Tibial nerve (tissue), 4 donors: ENCODE results near the gene SMTNL2. TPM values are rescaled to one million over a fixed set of nuclear protein-coding genes. Genes with fewer than 3 reads are reported as not detected.
"Not testable (repeated sequence)": the region's sequence is repeated elsewhere in the genome, so short reads cannot be mapped to it uniquely, and the experiment has no call there.

Experiments
- DNase-seq, 2 donors: peaks; one replicate each; pipeline ENCODE4 v3.0.0-alpha.2; 2019; ENCODE audit warnings: low spot score in 2 of 2
- H3K27ac ChIP-seq, 4 donors: fragments of 200-600 bp; sonication (generic) in 3 of 4; one replicate each; pipeline ENCODE4 v1.5.1; 2017 to 2019; ENCODE audit warnings: mild to moderate bottlenecking in 1 of 4
- H3K27me3 ChIP-seq, 2 donors: fragments of 200-600 bp; sonication (generic) in 1 of 2; one replicate each; pipeline versions ENCODE4 v1.5.1 to v1.6.0; 2017 to 2019
- H3K36me3 ChIP-seq, 3 donors: fragments of 200-600 bp; sonication (generic); one replicate each; pipeline ENCODE4 v1.5.1; 2018 to 2019
- H3K4me1 ChIP-seq, 4 donors: fragments of 200-600 bp; sonication (generic) in 3 of 4; one replicate each; pipeline ENCODE4 v1.5.1; 2017 to 2019
- H3K4me3 ChIP-seq, 4 donors: fragments of 200-600 bp; sonication (generic) in 3 of 4; one replicate each; pipeline ENCODE4 v1.5.1; 2017 to 2019; ENCODE audit warnings: mild to moderate bottlenecking in 1 of 4, moderate library complexity in 1 of 4
- H3K9me3 ChIP-seq, 4 donors: fragments of 200-600 bp; sonication (generic) in 3 of 4; one replicate each; pipeline ENCODE4 v1.5.1; 2017 to 2019
- EP300 ChIP-seq, 2 donors: sonication (generic); formaldehyde crosslinking; IDR thresholded peaks; one replicate each; pipeline ENCODE4 v1.6.1; 2017; ENCODE audit warnings: antibody characterized with exemption in 2 of 2, mild to moderate bottlenecking in 1 of 2
- POLR2A ChIP-seq, 2 donors: fragments of 450-650 bp; IDR thresholded peaks; one replicate each; pipeline ENCODE4 v1.6.1; 2017; ENCODE audit warnings: antibody characterized with exemption in 2 of 2, mild to moderate bottlenecking in 2 of 2, moderate library complexity in 2 of 2
- WGBS, 2 donors: methylation state at CpG; one replicate each; pipeline ENCODE4 v1.1.5; 2018; 5-methylcytosine and 5-hydroxymethylcytosine counted together
- total RNA-seq, 4 donors: library from RNA; depleted of rRNA; stranded (reverse); fragments of >200 nt; gene quantifications; one replicate each; pipeline ENCODE4 v1.1.0, GENCODE V29; 2016
- TF ChIP-seq, protein P1 (sequence below), 5 experiments: fragments of 200-600 bp in 3 of 5; fragments of 450-650 bp in 2 of 5; sonication (generic) in 3 of 5; IDR thresholded peaks; one replicate each; pipeline ENCODE4 v1.5.1; 2016 to 2019; ENCODE audit warnings: antibody characterized with exemption in 5 of 5, mild to moderate bottlenecking in 3 of 5, moderate library complexity in 2 of 5

Gene SMTNL2
- total RNA-seq, 4 donors from 2014 or later, result 1.5 to 8.2 (median 4.4) TPM

DNA sequence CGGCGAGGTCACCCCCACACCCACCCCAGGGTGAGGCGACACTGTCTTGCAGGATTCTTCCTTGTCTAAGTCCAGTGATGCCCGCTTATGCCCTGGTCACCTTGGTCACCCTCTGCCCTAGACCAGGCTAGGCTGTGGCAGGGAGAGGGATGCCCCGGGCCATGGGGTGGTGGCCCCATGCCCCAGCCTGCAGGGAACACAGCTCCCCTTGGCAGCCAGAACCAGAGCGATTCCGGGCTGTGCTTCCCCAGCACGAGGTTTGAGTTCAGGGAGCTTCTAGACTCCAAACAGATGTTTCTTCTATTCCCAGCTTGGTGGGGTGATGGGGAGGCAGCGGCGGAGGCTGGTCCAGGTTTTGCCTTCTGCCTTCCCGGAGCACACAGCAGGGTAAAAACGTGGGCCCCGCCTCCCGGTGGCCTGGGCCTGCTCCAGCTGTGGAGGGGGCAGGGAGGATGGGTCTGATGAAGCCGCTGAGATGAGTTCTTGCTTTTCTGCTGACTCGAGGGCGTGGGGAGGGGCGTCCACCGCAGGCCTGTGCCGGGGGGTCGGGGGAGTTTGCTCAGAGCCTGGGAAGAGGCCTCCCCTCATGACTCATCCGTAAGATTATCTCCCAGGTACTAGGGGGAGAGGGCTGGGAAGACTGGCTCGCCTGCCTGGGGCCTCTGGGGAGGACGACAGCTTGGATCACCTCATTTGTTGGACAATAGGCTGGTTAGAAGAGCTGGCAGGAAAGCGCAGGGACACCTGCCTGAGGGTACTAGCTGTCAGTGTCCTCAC is 15.4 kb downstream of the SMTNL2 start:
- no peak for TF ChIP-seq POLR2A (IDR thresholded peaks at IDR 0.05)
- no peak for TF ChIP-seq EP300 (IDR thresholded peaks at IDR 0.05)
- TF ChIP-seq, protein P1, sequence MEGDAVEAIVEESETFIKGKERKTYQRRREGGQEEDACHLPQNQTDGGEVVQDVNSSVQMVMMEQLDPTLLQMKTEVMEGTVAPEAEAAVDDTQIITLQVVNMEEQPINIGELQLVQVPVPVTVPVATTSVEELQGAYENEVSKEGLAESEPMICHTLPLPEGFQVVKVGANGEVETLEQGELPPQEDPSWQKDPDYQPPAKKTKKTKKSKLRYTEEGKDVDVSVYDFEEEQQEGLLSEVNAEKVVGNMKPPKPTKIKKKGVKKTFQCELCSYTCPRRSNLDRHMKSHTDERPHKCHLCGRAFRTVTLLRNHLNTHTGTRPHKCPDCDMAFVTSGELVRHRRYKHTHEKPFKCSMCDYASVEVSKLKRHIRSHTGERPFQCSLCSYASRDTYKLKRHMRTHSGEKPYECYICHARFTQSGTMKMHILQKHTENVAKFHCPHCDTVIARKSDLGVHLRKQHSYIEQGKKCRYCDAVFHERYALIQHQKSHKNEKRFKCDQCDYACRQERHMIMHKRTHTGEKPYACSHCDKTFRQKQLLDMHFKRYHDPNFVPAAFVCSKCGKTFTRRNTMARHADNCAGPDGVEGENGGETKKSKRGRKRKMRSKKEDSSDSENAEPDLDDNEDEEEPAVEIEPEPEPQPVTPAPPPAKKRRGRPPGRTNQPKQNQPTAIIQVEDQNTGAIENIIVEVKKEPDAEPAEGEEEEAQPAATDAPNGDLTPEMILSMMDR (IDR thresholded peaks at IDR 0.05), result no peak
- Histone ChIP-seq H3K27ac (peak overlapping the region in 2 of 4 donors; percentile 19 to 31), H3K4me1 (peaks cover 0 to 25% (median 3%) of the 10 kb centered on the region in 4 donors), H3K36me3 (no peaks in the 10 kb centered on the region), H3K4me3 (no peak overlapping the region), H3K9me3 (no peaks in the 10 kb centered on the region), H3K27me3 (peaks cover 0 to 24% of the 10 kb centered on the region in 2 donors)
- 27 to 52% methylated on average over 18 of the region's 25 CpGs for WGBS, 2 donors
- no peak for DNase-seq

GRCh38 chr17:4600563-4600962 is 16.2 kb downstream of the SMTNL2 start:
- WGBS, 2 donors, result 72 to 76% methylated on average over 13 of the region's 13 CpGs
- Histone ChIP-seq H3K27ac (no peak overlapping the region), H3K9me3 (no peaks in the 10 kb centered on the region), H3K4me3 (no peak overlapping the region), H3K4me1 (peaks cover 0 to 23% (median 2%) of the 10 kb centered on the region in 4 donors), H3K27me3 (peaks cover 0 to 24% of the 10 kb centered on the region in 2 donors), H3K36me3 (no peaks in the 10 kb centered on the region)
- TF ChIP-seq POLR2A (IDR thresholded peaks at IDR 0.05), result no peak
- TF ChIP-seq, protein P1 (IDR thresholded peaks at IDR 0.05), result no peak
- no peak for TF ChIP-seq EP300 (IDR thresholded peaks at IDR 0.05)
- DNase-seq, result no peak

GRCh38 chr17:4601326-4601725 is 17.0 kb downstream of the SMTNL2 start:
- H3K27ac ChIP-seq, result no peak overlapping the region
- TF ChIP-seq EP300 (IDR thresholded peaks at IDR 0.05), result no peak
- TF ChIP-seq, protein P1 (IDR thresholded peaks at IDR 0.05), result no peak
- TF ChIP-seq POLR2A (IDR thresholded peaks at IDR 0.05), result no peak

GRCh38 chr17:4602041-4602440 is 17.7 kb downstream of the SMTNL2 start:
- TF ChIP-seq POLR2A (IDR thresholded peaks at IDR 0.05) (no peak), EP300 (IDR thresholded peaks at IDR 0.05) (no peak)
- TF ChIP-seq, protein P1 (IDR thresholded peaks at IDR 0.05), result no peak
- H3K9me3 ChIP-seq, result no peaks in the 10 kb centered on the region
- H3K36me3 ChIP-seq, result no peaks in the 10 kb centered on the region
- H3K4me1 ChIP-seq, result peaks cover 0 to 28% (median 2%) of the 10 kb centered on the region in 4 donors
- no peak for DNase-seq
- H3K4me3 ChIP-seq, result no peak overlapping the region
- H3K27me3 ChIP-seq, result peaks cover 0 to 20% of the 10 kb centered on the region in 2 donors
- H3K27ac ChIP-seq, result no peak overlapping the region
- WGBS, 2 donors, result 71 to 80% methylated on average over 5 of the region's 5 CpGs

More at GRCh38 chr17:4601326-4601725, 17.0 kb downstream of the SMTNL2 start:
- H3K9me3 ChIP-seq, result no peaks in the 10 kb centered on the region
- H3K4me1 ChIP-seq, result peaks cover 0 to 28% (median 2%) of the 10 kb centered on the region in 4 donors
- H3K36me3 ChIP-seq, result no peaks in the 10 kb centered on the region
- no peak overlapping the region for H3K4me3 ChIP-seq
- H3K27me3 ChIP-seq, result peaks cover 0 to 24% of the 10 kb centered on the region in 2 donors
- no peak for DNase-seq
- WGBS, 2 donors, result 90 to 93% methylated on average over 4 of the region's 4 CpGs

GRCh38 chr17:4604111-4604644 is 19.8 kb downstream of the SMTNL2 start:
- no peak for TF ChIP-seq EP300 (IDR thresholded peaks at IDR 0.05)
- TF ChIP-seq, protein P1 (IDR thresholded peaks at IDR 0.05), result no peak
- no peak for TF ChIP-seq POLR2A (IDR thresholded peaks at IDR 0.05)
- WGBS, 2 donors, result 53 to 62% methylated on average over 18 of the region's 18 CpGs
- peak overlapping the region in 1 of 4 donors; percentile 59 for H3K27ac ChIP-seq
- DNase-seq, result no peak
- no peaks in the 10 kb centered on the region for H3K36me3 ChIP-seq
- H3K4me1 ChIP-seq, result peaks cover 0 to 39% (median 2%) of the 10 kb centered on the region in 4 donors
- no peak overlapping the region for H3K4me3 ChIP-seq
- peaks cover 0 to 19% of the 10 kb centered on the region in 2 donors for H3K27me3 ChIP-seq
- H3K9me3 ChIP-seq, result no peaks in the 10 kb centered on the region

GRCh38 chr17:4604736-4605135 is 20.4 kb downstream of the SMTNL2 start:
- DNase-seq, H3K9me3 ChIP-seq, H3K36me3 ChIP-seq, H3K4me3 ChIP-seq: not testable (repeated sequence)
- H3K27me3 ChIP-seq, result peaks cover 0 to 14% of the 10 kb centered on the region in 2 donors
- H3K27ac ChIP-seq, result peak overlapping the region in 1 of 4 donors; percentile 59
- 80 to 84% methylated on average over 9 to 11 of the region's 11 CpGs for WGBS, 2 donors
- peaks cover 0 to 38% (median 2%) of the 10 kb centered on the region in 4 donors for H3K4me1 ChIP-seq
